ENCODE measurements around the gene AFAP1.

AFAP1 gene

DNA sequence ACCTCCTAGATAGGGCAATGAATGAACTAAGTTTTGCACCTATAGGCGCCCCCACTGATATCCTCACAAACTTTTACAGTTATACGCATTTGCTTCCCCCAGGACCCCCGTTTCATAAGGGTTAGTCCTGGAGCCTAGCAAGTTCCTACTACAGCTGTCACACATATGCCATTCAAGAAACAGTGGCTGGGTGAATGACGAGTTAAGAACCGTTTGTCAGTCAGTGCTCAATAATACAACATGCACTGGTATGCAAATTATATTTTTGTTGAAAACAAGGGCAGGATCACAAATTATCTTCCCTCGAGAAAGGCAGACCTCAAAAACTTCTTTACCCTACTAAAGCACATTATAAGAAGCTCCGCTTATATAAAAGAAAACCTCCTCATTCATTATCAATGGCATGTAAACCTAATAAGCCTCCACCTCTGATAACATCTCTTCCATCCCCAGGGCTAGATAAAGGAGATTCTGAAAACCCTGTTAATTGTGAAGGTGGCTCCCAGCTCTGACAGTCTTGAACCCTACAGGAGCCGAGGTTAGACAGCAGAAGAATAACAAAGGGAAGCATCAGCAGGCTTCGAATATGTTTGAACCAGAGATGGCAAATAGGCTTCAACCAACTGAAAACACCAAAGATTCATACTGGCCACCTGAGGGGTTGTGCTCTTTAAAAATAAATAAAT, 40.3 kb downstream of the AFAP1 start:
- Histone ChIP-seq H3K4me1 (ENCODE audit: low read depth, poor library complexity, severe bottlenecking) (no peaks in the 10 kb centered on the region), H3K4me3 (IDR thresholded peaks at IDR 0.05; ENCODE audit: insufficient read depth, low read depth, low read length) (no peak overlapping the region), H3K27ac (no peak overlapping the region), H3K79me2 (ENCODE audit: insufficient read depth, low read depth) (no peaks in the 10 kb centered on the region), H3K9ac (no peak overlapping the region), H3K4me2 (no peak overlapping the region), H3K27me3 (ENCODE audit: insufficient read depth, low read depth) (no peaks in the 10 kb centered on the region; the same call in 1 of the 2 replicates), H2AFZ (ENCODE audit: low read depth) (no peak overlapping the region), H3K36me3 (ENCODE audit: insufficient read depth) (no peaks in the 10 kb centered on the region), H4K20me1 (ENCODE audit: insufficient read depth) (no peaks in the 10 kb centered on the region)
- TF ChIP-seq, protein P1, sequence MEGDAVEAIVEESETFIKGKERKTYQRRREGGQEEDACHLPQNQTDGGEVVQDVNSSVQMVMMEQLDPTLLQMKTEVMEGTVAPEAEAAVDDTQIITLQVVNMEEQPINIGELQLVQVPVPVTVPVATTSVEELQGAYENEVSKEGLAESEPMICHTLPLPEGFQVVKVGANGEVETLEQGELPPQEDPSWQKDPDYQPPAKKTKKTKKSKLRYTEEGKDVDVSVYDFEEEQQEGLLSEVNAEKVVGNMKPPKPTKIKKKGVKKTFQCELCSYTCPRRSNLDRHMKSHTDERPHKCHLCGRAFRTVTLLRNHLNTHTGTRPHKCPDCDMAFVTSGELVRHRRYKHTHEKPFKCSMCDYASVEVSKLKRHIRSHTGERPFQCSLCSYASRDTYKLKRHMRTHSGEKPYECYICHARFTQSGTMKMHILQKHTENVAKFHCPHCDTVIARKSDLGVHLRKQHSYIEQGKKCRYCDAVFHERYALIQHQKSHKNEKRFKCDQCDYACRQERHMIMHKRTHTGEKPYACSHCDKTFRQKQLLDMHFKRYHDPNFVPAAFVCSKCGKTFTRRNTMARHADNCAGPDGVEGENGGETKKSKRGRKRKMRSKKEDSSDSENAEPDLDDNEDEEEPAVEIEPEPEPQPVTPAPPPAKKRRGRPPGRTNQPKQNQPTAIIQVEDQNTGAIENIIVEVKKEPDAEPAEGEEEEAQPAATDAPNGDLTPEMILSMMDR (conservative IDR thresholded peaks at IDR 0.05; ENCODE audit: low read depth, low read length) = no peak

DNA sequence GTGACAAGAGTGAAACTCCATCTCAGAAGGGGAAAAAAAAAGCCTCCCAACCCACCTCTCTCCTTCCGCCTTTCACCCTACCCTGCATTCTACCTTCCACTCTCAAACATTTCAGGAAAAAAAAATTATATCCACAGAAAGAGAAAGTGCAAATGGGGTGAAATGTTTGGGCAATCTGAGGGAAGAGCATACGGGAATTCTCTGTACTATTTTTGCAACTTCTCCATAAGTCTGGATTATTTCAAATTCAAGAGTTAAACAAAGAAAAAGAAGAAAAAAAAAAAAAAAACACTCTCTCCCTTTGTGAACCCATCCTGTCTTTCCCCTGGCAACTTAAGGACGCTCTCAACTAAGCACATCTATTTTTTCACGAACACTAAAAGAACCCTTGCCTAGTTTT, 41.3 kb downstream of the AFAP1 start:
- no peaks in the 10 kb centered on the region for H4K20me1 ChIP-seq (ENCODE audit: insufficient read depth)
- no peak overlapping the region for H3K4me3 ChIP-seq (IDR thresholded peaks at IDR 0.05; ENCODE audit: insufficient read depth, low read depth, low read length)
- H3K36me3 ChIP-seq (ENCODE audit: insufficient read depth) = no peaks in the 10 kb centered on the region
- no peaks in the 10 kb centered on the region for H3K79me2 ChIP-seq (ENCODE audit: insufficient read depth, low read depth)
- no peaks in the 10 kb centered on the region for H3K4me1 ChIP-seq (ENCODE audit: low read depth, poor library complexity, severe bottlenecking)
- TF ChIP-seq, protein P1 (conservative IDR thresholded peaks at IDR 0.05; ENCODE audit: low read depth, low read length) = no peak
- H2AFZ ChIP-seq (ENCODE audit: low read depth) = no peak overlapping the region
- no peak overlapping the region for H3K9ac ChIP-seq
- H3K27me3 ChIP-seq (ENCODE audit: insufficient read depth, low read depth) = no peaks in the 10 kb centered on the region; the same call in 1 of the 2 replicates
- no peak overlapping the region for H3K27ac ChIP-seq
- H3K4me2 ChIP-seq = no peak overlapping the region

DNA sequence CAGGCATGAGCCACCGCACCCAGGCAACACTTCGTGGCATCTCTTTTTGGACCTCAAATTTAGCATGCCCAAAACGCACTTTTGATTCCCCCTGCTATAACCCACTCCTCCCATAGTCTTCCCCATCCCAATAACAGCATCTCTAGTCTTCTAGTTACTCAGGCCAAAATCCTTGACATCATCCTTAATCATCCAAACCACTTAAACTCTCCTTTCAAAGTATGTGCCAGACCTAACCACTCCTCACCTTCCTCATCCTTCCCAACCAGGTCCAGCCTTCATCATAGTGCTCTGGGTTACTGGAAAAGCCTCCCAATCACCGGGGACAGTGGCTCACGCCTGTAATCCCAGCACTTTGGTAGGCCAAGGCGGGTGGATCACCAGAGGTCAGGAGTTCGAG, 41.9 kb downstream of the AFAP1 start:
- Histone ChIP-seq H4K20me1 (ENCODE audit: insufficient read depth) (no peaks in the 10 kb centered on the region), H3K4me1 (ENCODE audit: low read depth, poor library complexity, severe bottlenecking) (no peaks in the 10 kb centered on the region)

DNA sequence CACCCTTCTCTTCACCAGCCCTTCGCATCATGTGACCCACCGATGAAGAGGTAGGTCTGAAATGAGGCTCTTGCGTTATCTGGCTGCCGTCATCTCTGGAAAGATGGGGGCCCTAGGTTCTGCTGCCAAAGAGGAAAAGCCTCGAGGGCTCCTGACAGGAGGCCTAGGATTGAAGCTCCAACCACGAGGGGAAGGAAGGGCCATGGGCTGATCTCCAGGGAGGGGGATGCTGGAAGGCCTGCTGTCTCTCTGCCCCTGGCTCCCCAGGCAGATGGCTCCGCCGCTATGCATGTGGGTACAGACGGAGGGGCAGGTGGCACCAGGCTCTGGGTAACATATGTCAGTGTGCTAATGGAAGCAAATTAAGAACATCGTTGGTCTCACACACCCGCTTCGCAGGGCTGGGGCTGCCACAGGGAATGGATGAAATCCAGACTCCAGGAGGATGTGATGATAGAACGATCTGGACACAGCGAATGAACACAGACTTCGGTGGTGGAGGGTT, 44.9 kb downstream of the AFAP1 start:
- Histone ChIP-seq H3K36me3 (ENCODE audit: insufficient read depth) (no peaks in the 10 kb centered on the region), H2AFZ (ENCODE audit: low read depth) (no peak overlapping the region), H4K20me1 (ENCODE audit: insufficient read depth) (no peaks in the 10 kb centered on the region), H3K27me3 (ENCODE audit: insufficient read depth, low read depth) (no peaks in the 10 kb centered on the region; the same call in 1 of the 2 replicates), H3K4me3 (IDR thresholded peaks at IDR 0.05; ENCODE audit: insufficient read depth, low read depth, low read length) (no peak overlapping the region), H3K27ac (no peak overlapping the region), H3K9ac (no peak overlapping the region), H3K79me2 (ENCODE audit: insufficient read depth, low read depth) (no peaks in the 10 kb centered on the region), H3K4me1 (ENCODE audit: low read depth, poor library complexity, severe bottlenecking) (no peaks in the 10 kb centered on the region), H3K4me2 (no peak overlapping the region)
- TF ChIP-seq, protein P1 (conservative IDR thresholded peaks at IDR 0.05; ENCODE audit: low read depth, low read length) = no peak

More for the DNA sequence above, 41.9 kb downstream of the AFAP1 start:
- no peak overlapping the region for H3K4me3 ChIP-seq (IDR thresholded peaks at IDR 0.05; ENCODE audit: insufficient read depth, low read depth, low read length)
- no peak overlapping the region for H3K4me2 ChIP-seq
- no peaks in the 10 kb centered on the region for H3K79me2 ChIP-seq (ENCODE audit: insufficient read depth, low read depth)
- H3K27ac ChIP-seq = no peak overlapping the region
- H3K36me3 ChIP-seq (ENCODE audit: insufficient read depth) = no peaks in the 10 kb centered on the region
- H2AFZ ChIP-seq (ENCODE audit: low read depth) = no peak overlapping the region
- no peaks in the 10 kb centered on the region; the same call in 1 of the 2 replicates for H3K27me3 ChIP-seq (ENCODE audit: insufficient read depth, low read depth)
- TF ChIP-seq, protein P1 (conservative IDR thresholded peaks at IDR 0.05; ENCODE audit: low read depth, low read length) = no peak
- no peak overlapping the region for H3K9ac ChIP-seq
